Nephron (organoid): ENCODE results near the gene FABP7.

ENCODE experiments used
- H3K27ac Mint-ChIP-seq, 3 experiments: 2 replicates each; pipeline ENCODE4 v1.8.0; 2020; ENCODE audit warnings: mixed read lengths in 3 of 3, mild to moderate bottlenecking in 2 of 3, moderate library complexity in 1 of 3
- H3K27me3 Mint-ChIP-seq: 2 replicates; pipeline ENCODE4 v1.8.0; 2021; ENCODE audit warnings: low read depth, mild to moderate bottlenecking, moderate library complexity, mixed read lengths
- H3K36me3 Mint-ChIP-seq: 2 replicates; pipeline ENCODE4 v1.8.0; 2020; ENCODE audit warnings: low read depth, mixed read lengths
- H3K4me1 Mint-ChIP-seq: 2 replicates; pipeline ENCODE4 v1.8.0; 2020; ENCODE audit warnings: mixed read lengths
- H3K4me3 Mint-ChIP-seq, 3 experiments: 2 replicates each; pipeline ENCODE4 v1.8.0; 2020; ENCODE audit warnings: mild to moderate bottlenecking in 3 of 3, mixed read lengths in 3 of 3, moderate library complexity in 2 of 3
- H3K9me3 Mint-ChIP-seq: 2 replicates; pipeline ENCODE4 v1.8.0; 2020; ENCODE audit warnings: mixed read lengths
- CTCF ChIP-seq, 3 experiments: fragments of 200-600 bp; sonication (generic); IDR thresholded peaks; one replicate each; pipeline ENCODE4 v1.5.0; 2021; ENCODE audit warnings: antibody characterized with exemption in 3 of 3; ENCODE audit not compliant: unreplicated experiment in 3 of 3

The FABP7 gene

GRCh38 chr6:122735582-122735981 lies 43.9 kb upstream of the FABP7 start:
- Mint-ChIP-seq H3K36me3 (no peaks in the 10 kb centered on the region), H3K4me1 (peaks cover 23% of the 10 kb centered on the region), H3K9me3 (no peaks in the 10 kb centered on the region), H3K27me3 (no peaks in the 10 kb centered on the region), H3K27ac (peak overlapping the region; percentile 9 to 47 (median 14)), H3K4me3 (no peak overlapping the region)
- no peak for TF ChIP-seq CTCF (IDR thresholded peaks at IDR 0.05; ENCODE audit: unreplicated experiment in 3 of 3)

- peak overlapping the region; percentile 14 to 64 (median 63) for H3K27ac Mint-ChIP-seq
- H3K4me3 Mint-ChIP-seq, result no peak overlapping the region
- H3K27me3 Mint-ChIP-seq, result no peaks in the 10 kb centered on the region
- H3K36me3 Mint-ChIP-seq, result no peaks in the 10 kb centered on the region
- H3K9me3 Mint-ChIP-seq, result no peaks in the 10 kb centered on the region
- peaks cover 23% of the 10 kb centered on the region for H3K4me1 Mint-ChIP-seq
- no peak for TF ChIP-seq CTCF (IDR thresholded peaks at IDR 0.05; ENCODE audit: unreplicated experiment in 3 of 3)
Measured at GRCh38 chr6:122736163-122736562, 43.4 kb upstream of the FABP7 start.

- no peak overlapping the region for H3K4me3 Mint-ChIP-seq
- no peaks in the 10 kb centered on the region for H3K9me3 Mint-ChIP-seq
- H3K27me3 Mint-ChIP-seq, result no peaks in the 10 kb centered on the region
- peaks cover 23% of the 10 kb centered on the region for H3K4me1 Mint-ChIP-seq
- no peak for TF ChIP-seq CTCF (IDR thresholded peaks at IDR 0.05; ENCODE audit: unreplicated experiment in 3 of 3)
- H3K36me3 Mint-ChIP-seq, result no peaks in the 10 kb centered on the region
- peak overlapping the region in 1 of 3 experiments; percentile 14 for H3K27ac Mint-ChIP-seq
Measured at GRCh38 chr6:122736616-122737015, 42.9 kb upstream of the FABP7 start.

GRCh38 chr6:122740091-122740490 lies 39.4 kb upstream of the FABP7 start:
- Mint-ChIP-seq H3K4me3 (no peak overlapping the region), H3K9me3 (no peaks in the 10 kb centered on the region), H3K36me3 (no peaks in the 10 kb centered on the region), H3K4me1 (peaks cover 20% of the 10 kb centered on the region), H3K27me3 (no peaks in the 10 kb centered on the region), H3K27ac (no peak overlapping the region)
- TF ChIP-seq CTCF (IDR thresholded peaks at IDR 0.05; ENCODE audit: unreplicated experiment in 3 of 3), result no peak

- Mint-ChIP-seq H3K36me3 (no peaks in the 10 kb centered on the region), H3K4me3 (no peak overlapping the region), H3K9me3 (no peaks in the 10 kb centered on the region)
Measured at GRCh38 chr6:122740936-122741335, 38.6 kb upstream of the FABP7 start.

More at GRCh38 chr6:122740936-122741335, 38.6 kb upstream of the FABP7 start:
- no peak overlapping the region for H3K27ac Mint-ChIP-seq
- peaks cover 12% of the 10 kb centered on the region for H3K4me1 Mint-ChIP-seq
- no peak for TF ChIP-seq CTCF (IDR thresholded peaks at IDR 0.05; ENCODE audit: unreplicated experiment in 3 of 3)
- no peaks in the 10 kb centered on the region for H3K27me3 Mint-ChIP-seq
